22Rv1 (cell line): ENCODE measurements around the gene GLYR1.

ENCODE experiments used
- H3K27ac ChIP-seq: fragments of 450-650 bp; 2 replicates; pipeline ENCODE4 v1.5.1; 2017
- ZFX ChIP-seq: fragments of 450-650 bp; IDR thresholded peaks from 2 replicates; pipeline ENCODE4 v1.6.1; 2017; ENCODE audit warnings: antibody characterized with exemption, borderline replicate concordance
- TF ChIP-seq, protein P1 (sequence below): fragments of 450-650 bp; IDR thresholded peaks from 2 replicates; pipeline ENCODE4 v1.5.1; 2017; ENCODE audit warnings: mild to moderate bottlenecking

GLYR1 gene

DNA sequence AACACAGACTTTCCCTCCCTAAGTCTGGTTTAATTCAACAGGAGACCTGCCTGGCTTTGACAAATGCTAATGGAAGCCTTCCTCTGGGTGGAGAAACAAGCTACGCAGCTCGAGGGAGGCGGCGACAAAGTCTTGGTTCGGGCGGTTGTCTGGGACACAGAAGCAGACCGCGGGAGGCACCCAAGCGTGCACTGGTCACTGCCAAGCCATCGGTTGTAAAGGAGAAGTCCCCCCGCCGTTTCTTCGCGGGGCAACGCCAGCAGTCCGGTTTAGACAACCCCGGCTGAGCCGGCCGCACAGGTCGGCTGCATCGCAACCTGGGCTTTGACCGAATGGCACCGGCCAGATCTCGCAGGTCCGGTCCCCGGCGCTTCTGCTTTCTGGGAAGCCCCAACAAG lies 586 bp downstream of the GLYR1 start:
- no peak for TF ChIP-seq ZFX
- TF ChIP-seq, protein P1, sequence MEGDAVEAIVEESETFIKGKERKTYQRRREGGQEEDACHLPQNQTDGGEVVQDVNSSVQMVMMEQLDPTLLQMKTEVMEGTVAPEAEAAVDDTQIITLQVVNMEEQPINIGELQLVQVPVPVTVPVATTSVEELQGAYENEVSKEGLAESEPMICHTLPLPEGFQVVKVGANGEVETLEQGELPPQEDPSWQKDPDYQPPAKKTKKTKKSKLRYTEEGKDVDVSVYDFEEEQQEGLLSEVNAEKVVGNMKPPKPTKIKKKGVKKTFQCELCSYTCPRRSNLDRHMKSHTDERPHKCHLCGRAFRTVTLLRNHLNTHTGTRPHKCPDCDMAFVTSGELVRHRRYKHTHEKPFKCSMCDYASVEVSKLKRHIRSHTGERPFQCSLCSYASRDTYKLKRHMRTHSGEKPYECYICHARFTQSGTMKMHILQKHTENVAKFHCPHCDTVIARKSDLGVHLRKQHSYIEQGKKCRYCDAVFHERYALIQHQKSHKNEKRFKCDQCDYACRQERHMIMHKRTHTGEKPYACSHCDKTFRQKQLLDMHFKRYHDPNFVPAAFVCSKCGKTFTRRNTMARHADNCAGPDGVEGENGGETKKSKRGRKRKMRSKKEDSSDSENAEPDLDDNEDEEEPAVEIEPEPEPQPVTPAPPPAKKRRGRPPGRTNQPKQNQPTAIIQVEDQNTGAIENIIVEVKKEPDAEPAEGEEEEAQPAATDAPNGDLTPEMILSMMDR: no peak
- peak overlapping the region; percentile 87 for H3K27ac ChIP-seq

DNA sequence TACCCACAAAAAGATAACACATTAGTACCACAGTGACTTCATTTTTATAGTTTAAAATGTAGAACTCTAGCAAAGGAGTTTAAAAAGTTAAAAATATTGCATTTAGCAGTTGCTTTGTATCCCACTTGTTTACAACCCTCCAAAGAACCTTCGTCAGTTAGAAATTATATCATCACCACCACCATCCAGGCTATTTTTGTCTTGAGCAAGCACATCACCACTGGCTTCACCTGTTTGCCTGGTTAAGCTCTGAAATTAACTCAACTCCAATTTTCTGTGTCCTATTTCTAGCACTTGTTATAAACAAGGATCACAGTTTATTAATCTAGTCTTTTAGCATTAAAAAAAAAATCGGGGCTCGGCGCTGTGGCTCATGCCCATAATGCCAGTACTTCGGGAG lies 6.1 kb downstream of the GLYR1 start:
- H3K27ac ChIP-seq: no peak overlapping the region
- TF ChIP-seq, protein P1: no peak
- TF ChIP-seq ZFX: no peak

DNA sequence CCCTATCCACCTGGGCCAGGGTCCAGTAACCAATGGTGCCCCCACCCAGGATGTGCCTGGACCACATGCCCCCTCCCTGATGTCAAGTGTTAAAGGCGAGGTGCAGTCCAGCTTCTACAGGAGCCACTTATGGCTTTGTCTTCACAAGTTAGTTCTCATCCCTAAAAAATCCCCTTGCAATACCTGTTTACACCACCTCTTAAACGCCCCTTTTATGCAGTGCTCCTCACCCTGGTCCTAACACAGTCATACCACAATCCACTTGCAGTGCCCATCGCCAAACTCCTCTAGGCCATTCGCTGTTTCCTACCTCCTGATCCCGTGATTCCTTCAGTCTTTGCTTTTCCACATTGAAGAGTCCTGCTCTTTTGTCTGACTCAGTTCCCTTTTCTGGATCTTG lies 7.1 kb downstream of the GLYR1 start:
- no peak overlapping the region for H3K27ac ChIP-seq
- TF ChIP-seq, protein P1: no peak
- no peak for TF ChIP-seq ZFX

DNA sequence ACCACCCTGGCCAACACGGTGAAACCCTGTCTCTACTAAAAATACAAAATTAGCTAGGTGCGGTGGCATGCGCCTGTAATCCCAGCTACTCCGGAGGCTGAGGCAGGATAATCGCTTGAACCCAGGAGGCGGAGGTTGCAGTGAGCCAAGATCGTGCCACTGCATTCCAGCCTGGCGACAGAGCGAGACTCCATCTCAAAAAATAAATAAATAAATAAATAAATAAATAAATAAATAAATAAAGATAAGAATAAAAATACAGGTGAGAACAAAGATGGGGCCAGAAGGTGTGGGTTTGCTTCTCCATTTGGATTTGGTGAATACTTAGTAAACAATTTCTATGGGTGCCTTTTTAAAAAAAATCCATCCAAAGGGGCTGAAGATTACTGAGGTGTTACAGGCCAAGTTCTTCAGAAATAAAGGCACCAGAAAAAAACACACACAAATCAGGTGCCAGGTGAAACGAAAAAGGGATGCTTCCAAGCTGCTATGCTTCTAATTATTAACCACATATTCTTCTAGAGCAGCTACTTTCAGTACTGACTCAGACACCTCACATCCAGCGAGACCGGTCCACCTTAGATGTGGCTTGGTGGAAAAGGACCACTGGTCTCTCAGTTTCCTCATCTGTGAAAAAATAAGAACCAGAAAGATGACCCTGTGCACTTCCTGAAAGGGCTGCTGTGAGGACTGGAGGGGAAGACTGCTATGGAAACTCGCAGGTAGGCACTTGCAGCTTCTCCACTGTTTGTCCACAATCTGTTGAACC lies 9.2 kb downstream of the GLYR1 start:
- no peak overlapping the region for H3K27ac ChIP-seq
- TF ChIP-seq, protein P1: no peak
- no peak for TF ChIP-seq ZFX

DNA sequence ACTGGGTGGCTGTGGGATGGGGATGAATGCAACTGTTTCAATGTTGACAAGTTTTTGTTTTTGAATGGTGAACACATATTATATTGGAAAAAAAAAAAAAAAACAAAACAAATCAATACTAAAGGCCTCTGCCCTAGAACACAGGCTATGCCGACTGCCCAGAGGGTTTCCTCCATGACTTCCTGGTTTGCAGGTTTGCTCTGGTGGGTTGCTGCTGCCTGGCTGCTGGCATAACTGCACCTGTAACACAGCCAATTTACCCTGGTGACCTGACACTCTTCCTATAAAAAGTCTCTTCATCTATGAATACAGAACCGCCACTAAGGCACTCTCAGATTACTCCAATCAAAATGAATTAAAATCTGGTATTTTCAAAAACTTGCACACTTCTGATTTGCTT lies 10.4 kb downstream of the GLYR1 start:
- TF ChIP-seq, protein P1: no peak
- TF ChIP-seq ZFX: no peak
- no peak overlapping the region for H3K27ac ChIP-seq

DNA sequence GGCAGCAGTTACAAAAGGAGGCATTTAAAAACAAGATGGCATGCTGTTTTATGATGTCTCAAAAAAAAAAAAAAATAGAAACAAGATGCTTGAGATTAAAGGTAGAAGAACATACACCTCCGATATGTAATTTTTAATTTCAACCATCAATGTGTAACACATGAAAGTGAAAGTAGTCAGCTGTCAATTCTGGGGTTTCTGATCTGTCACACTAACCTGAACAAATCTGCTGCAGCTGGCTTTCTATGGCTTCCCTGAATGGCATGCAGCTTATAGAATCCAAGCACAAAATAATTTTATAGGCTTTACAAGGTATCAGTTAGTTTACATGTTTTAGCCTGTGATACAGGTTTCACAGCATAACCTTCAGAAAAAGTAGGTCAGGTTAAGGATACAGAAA lies 13.5 kb downstream of the GLYR1 start:
- TF ChIP-seq, protein P1: no peak
- TF ChIP-seq ZFX: no peak
- H3K27ac ChIP-seq: no peak overlapping the region

DNA sequence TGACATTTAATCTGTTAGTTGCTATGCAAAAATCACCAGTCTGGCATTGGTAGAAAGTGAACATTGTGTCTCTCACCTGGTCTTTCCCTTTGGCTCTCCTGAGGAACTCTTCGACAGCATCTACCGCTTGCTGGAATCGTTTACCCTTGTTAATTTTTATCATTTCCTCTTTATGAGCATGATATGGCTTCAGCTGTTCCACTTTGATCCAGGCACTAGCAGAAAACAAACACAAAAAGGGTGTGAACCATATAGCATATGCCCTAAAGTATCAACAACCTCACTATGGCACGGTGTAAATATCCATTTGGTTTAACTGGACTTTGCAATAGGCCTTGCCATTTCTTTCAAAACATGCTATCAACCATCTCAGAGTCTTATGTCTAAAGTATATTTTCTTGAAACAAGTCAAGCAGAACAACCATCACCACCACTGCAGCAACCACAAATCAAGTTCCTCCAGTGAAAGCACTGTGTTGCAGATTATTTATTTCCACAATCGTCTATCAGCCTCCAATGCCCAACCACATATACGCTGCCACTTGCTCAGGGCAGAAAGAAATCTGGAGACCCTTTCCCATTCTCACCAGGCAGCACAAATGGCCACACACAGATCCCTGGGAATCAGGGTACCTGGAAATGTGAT lies 14.3 kb downstream of the GLYR1 start:
- no peak for TF ChIP-seq ZFX
- TF ChIP-seq, protein P1: no peak
- H3K27ac ChIP-seq: no peak overlapping the region
